GM12878 (cell line): Measurements from ENCODE around the gene MYCBP2. TPM values are rescaled to one million over a fixed set of nuclear protein-coding genes. Genes with fewer than 3 reads are reported as not detected.

Experiments
- ATAC-seq: fragments of 200-7000 bp; cut with Tn5 transposase; 3 replicates; pipeline ENCODE4 v1.9.1; 2020; ENCODE audit warnings: mild to moderate bottlenecking, moderate library complexity
- BruUV-seq: library from RNA; stranded (reverse); fragments of 400-500 nt; replicated peaks from 2 replicates; lab custom pipeline; 2021; lab: Mats Ljungman, UMichigan
- CTCF ChIA-PET: fragments of 300-600 bp; sonication (Branson Sonifier 250); formaldehyde crosslinking; extraction: SDS; loops from one replicate; lab custom pipeline; 2021; ENCODE audit warnings: inconsistent platforms; lab: Yijun Ruan, JAX
- POLR2A ChIA-PET: fragments of 350-600 bp; formaldehyde crosslinking; extraction: SDS; loops from one replicate; lab custom pipeline; 2021; ENCODE audit warnings: inconsistent platforms; lab: Charles Lee
- RAD21 ChIA-PET: fragments of 300-600 bp; sonication (Branson Sonifier 250); formaldehyde crosslinking; loops from one replicate; lab custom pipeline; 2023; ENCODE audit warnings: antibody characterized with exemption; ENCODE audit not compliant: unreplicated experiment; lab: Charles Lee
- SMC1A ChIA-PET: fragments of 300-600 bp; sonication (Branson Sonifier 250); formaldehyde crosslinking; loops from one replicate; lab custom pipeline; 2023; ENCODE audit not compliant: unreplicated experiment, uncharacterized antibody; lab: Charles Lee
- DNase-seq: peaks from one replicate; pipeline ENCODE4 v3.0.0-alpha.2; 2011; ENCODE audit warnings: low read depth, low spot score
- FAIRE-seq: peaks from 3 replicates; lab custom pipeline; 2011; peaks lifted over from hg19 to GRCh38; lab: Jason Lieb, UNC
- H2AFZ ChIP-seq: 2 replicates; pipeline ENCODE4 v1.6.0; 2011; ENCODE audit warnings: low read depth, low read length, control low read depth; ENCODE audit not compliant: control insufficient read depth
- H3K27ac ChIP-seq: 2 replicates; pipeline ENCODE4 v1.5.1; 2011; ENCODE audit warnings: control low read depth; ENCODE audit not compliant: control insufficient read depth, insufficient read depth
- H3K27me3 ChIP-seq, 2 experiments: replicated peaks in 1 of 2; 2 replicates each; pipeline versions ENCODE4 v1.6.0 to v1.6.1; 2011; ENCODE audit warnings: low read length in 1 of 2; ENCODE audit not compliant: control insufficient read depth in 2 of 2, insufficient read depth in 2 of 2
- H3K36me3 ChIP-seq, 2 experiments: 2 replicates each; pipeline ENCODE4 v1.5.1; 2011; ENCODE audit warnings: low read length in 1 of 2; ENCODE audit not compliant: control insufficient read depth in 2 of 2, insufficient read depth in 2 of 2
- H3K4me1 ChIP-seq: 2 replicates; pipeline ENCODE4 v1.6.1; 2011; ENCODE audit warnings: mild to moderate bottlenecking, low read length, moderate library complexity, mixed read lengths; ENCODE audit not compliant: control insufficient read depth, insufficient read depth
- H3K4me2 ChIP-seq: 2 replicates; pipeline ENCODE4 v1.6.0; 2011; ENCODE audit warnings: control low read depth; ENCODE audit not compliant: control insufficient read depth, insufficient read depth
- H3K4me3 ChIP-seq: fragments of 200-600 bp; sonication (generic); 2 replicates; pipeline ENCODE4 v1.5.1; 2016
- H3K79me2 ChIP-seq: 2 replicates; pipeline ENCODE4 v1.6.0; 2011; ENCODE audit warnings: low read length; ENCODE audit not compliant: control insufficient read depth, insufficient read depth
- H3K9ac ChIP-seq: 2 replicates; pipeline ENCODE4 v1.8.0; 2011; ENCODE audit warnings: low read length, control low read depth, mixed read lengths; ENCODE audit not compliant: control insufficient read depth, insufficient read depth
- H3K9me3 ChIP-seq: replicated peaks from 3 replicates; pipeline ENCODE4 v1.5.1; 2011; ENCODE audit warnings: mild to moderate bottlenecking, low read length; ENCODE audit not compliant: control insufficient read depth, insufficient read depth
- H4K20me1 ChIP-seq: 2 replicates; pipeline ENCODE4 v1.6.0; 2011; ENCODE audit not compliant: control insufficient read depth, insufficient read depth
- ATF3 ChIP-seq: IDR thresholded peaks from 2 replicates; pipeline ENCODE4 v1.6.1; 2011; ENCODE audit warnings: low read depth, mild to moderate bottlenecking, low read length, moderate library complexity, borderline replicate concordance; ENCODE audit errors: extremely low read depth
- BCL3 ChIP-seq: IDR thresholded peaks from 2 replicates; pipeline ENCODE4 v1.6.1; 2011; ENCODE audit warnings: borderline replicate concordance, low read depth, mild to moderate bottlenecking, moderate library complexity, low read length; ENCODE audit not compliant: insufficient read depth, poor library complexity, severe bottlenecking
- CEBPB ChIP-seq, 2 experiments: fragments of 150-350 bp in 1 of 2; IDR thresholded peaks; 2 replicates each; pipeline ENCODE4 v1.6.1; 2012 to 2014; ENCODE audit warnings: low read depth in 2 of 2, low read length in 2 of 2, borderline replicate concordance in 1 of 2, inconsistent platforms in 1 of 2
- CHD2 ChIP-seq: IDR thresholded peaks from 2 replicates; pipeline ENCODE4 v1.6.1; 2011; ENCODE audit warnings: low read depth, low read length, improper control_type of control experiment, borderline replicate concordance
- FOS ChIP-seq: IDR thresholded peaks from 3 replicates; pipeline ENCODE4 v1.6.1; 2011; ENCODE audit warnings: borderline replicate concordance; ENCODE audit not compliant: insufficient read length; ENCODE audit errors: extremely low read depth
- LARP7 ChIP-seq: fragments of 450-650 bp; IDR thresholded peaks from 2 replicates; pipeline ENCODE4 v1.6.1; 2017; ENCODE audit warnings: mild to moderate bottlenecking
- MYC ChIP-seq: IDR thresholded peaks from 2 replicates; pipeline ENCODE4 v1.6.1; 2011; ENCODE audit warnings: mild to moderate bottlenecking, low read length, moderate library complexity, inconsistent platforms; ENCODE audit not compliant: insufficient read depth, insufficient replicate concordance, insufficient read length, severe bottlenecking
- SRF ChIP-seq, 2 experiments: IDR thresholded peaks; 2 replicates each; pipeline ENCODE4 v1.6.1; 2011; ENCODE audit warnings: low read depth in 2 of 2, low read length in 2 of 2, mild to moderate bottlenecking in 1 of 2, moderate library complexity in 1 of 2
- TBL1XR1 ChIP-seq: IDR thresholded peaks from 2 replicates; pipeline ENCODE4 v1.6.1; 2012; ENCODE audit warnings: low read depth, low read length, improper control_type of control experiment
- YBX1 ChIP-seq: fragments of 450-650 bp; IDR thresholded peaks from 2 replicates; pipeline ENCODE4 v1.6.1; 2016; ENCODE audit warnings: antibody characterized with exemption
- YY1 ChIP-seq: IDR thresholded peaks from 2 replicates; pipeline ENCODE4 v1.6.1; 2011; ENCODE audit warnings: low read depth, mild to moderate bottlenecking, low read length
- ZBTB33 ChIP-seq: fragments of 450-650 bp; IDR thresholded peaks from 2 replicates; pipeline ENCODE4 v1.6.1; 2017; ENCODE audit warnings: mild to moderate bottlenecking
- ZNF24 ChIP-seq: fragments of 450-650 bp; IDR thresholded peaks from 2 replicates; pipeline ENCODE4 v1.6.1; 2017; ENCODE audit warnings: antibody characterized with exemption, mild to moderate bottlenecking
- WGBS: methylation state at CpG from one replicate; pipeline ENCODE4 v1.1.6; 2016; ENCODE audit warnings: low lambda C conversion rate; ENCODE audit not compliant: insufficient replicate concordance, insufficient coverage; ENCODE audit errors: missing lambda C conversion rate; 5-methylcytosine and 5-hydroxymethylcytosine counted together
- in situ Hi-C: fragments of 300-500 bp; cut with MboI; formaldehyde crosslinking; loops from 9 replicates; pipeline ENCODE4 v1.14.3; 2018; ENCODE audit warnings: mixed read lengths
- intact Hi-C: fragments of 100-400 bp; cut with micrococcal nuclease; formaldehyde crosslinking; loops from one replicate; pipeline ENCODE4 v1.14.2; 2022; ENCODE audit not compliant: unreplicated experiment
- polyA plus RNA-seq, 11 experiments: library from polyadenylated mRNA; depleted of rRNA in 4 of 11; unstranded in 6 of 11; stranded (reverse) in 5 of 11; fragments of >200 nt; fragmentation: Nextera tagmentation in 4 of 11; fragmentation: Illumina TruSeq in 1 of 11; extraction: Ambion mirVana in 4 of 11; extraction: Trizol in 1 of 11; gene quantifications; 1 replicate in 1 of 11; 2 replicates in 10 of 11; pipeline versions ENCODE4 v1.2.1 to v1.2.3, GENCODE V29; 2011 to 2016; ENCODE audit warnings: inconsistent platforms in 2 of 11, missing spikeins in 2 of 11, low read depth in 1 of 11
- total RNA-seq, 4 experiments: library from RNA; depleted of rRNA in 3 of 4; stranded (reverse); fragments of >200 nt in 3 of 4; fragmentation: Illumina TruSeq in 1 of 4; extraction: Trizol in 1 of 4; gene quantifications; 2 replicates each; pipeline versions ENCODE4 v1.2.1 to v1.2.3, GENCODE V29; 2013 to 2021

MYCBP2 gene
- total and polyA plus RNA-seq, 10 of the 15 experiments (the other 5 are each of a cell fraction or from before 2014, with no cell fraction given), result 51.9 to 152 (median 98.2) TPM

GRCh38 chr13:77329133-77329910 lies 2.4 kb upstream of the MYCBP2 start (continued):
- no peak; the same call in 1 of the 2 replicates for TF ChIP-seq CHD2
- peak; percentile 93 for TF ChIP-seq YY1
- no peak for TF ChIP-seq ATF3
- TF ChIP-seq YBX1, result no peak
- TF ChIP-seq TBL1XR1, result peak; percentile 12; the same call in 1 of the 2 replicates

GRCh38 chr13:77328819-77329132 lies 1.9 kb upstream of the MYCBP2 start:
- ChIA-PET SMC1A (interaction anchor here (0.6 to 8.6 kb wide), 18 partner anchors 8 to 149 kb away, joined by 3 to 113 read pairs (median 8); no protein-coding TSS in a partner anchor), CTCF (interaction anchor here (0.6 to 7.4 kb wide), 7 partner anchors 8 to 313 kb away, joined by 4 to 80 read pairs (median 5); no protein-coding TSS in a partner anchor), RAD21 (interaction anchor here (0.7 to 7.0 kb wide), 12 partner anchors 9 to 149 kb away, joined by 3 to 135 read pairs (median 14); no protein-coding TSS in a partner anchor), POLR2A (interaction anchor here (0.9 to 4.4 kb wide), 14 partner anchors 8 to 148 kb away, joined by 3 to 72 read pairs (median 5); no protein-coding TSS in a partner anchor)
- peak; percentile 90 for TF ChIP-seq ZNF24
- TF ChIP-seq FOS, result no peak
- TF ChIP-seq MYC, result no peak
- no peak for TF ChIP-seq LARP7
- no peak for TF ChIP-seq BCL3
- no peak for TF ChIP-seq ZBTB33
- TF ChIP-seq CEBPB (IDR thresholded peaks at IDR 0.05; ENCODE audit: borderline replicate concordance in 1 of 2, low read depth in 2 of 2, low read length in 2 of 2), result no peak
- no peak for TF ChIP-seq SRF (IDR thresholded peaks at IDR 0.05; ENCODE audit: low read depth in 2 of 2, low read length in 2 of 2)
- H3K27ac ChIP-seq, result peak overlapping the region; percentile 98
- intact Hi-C loops (loop anchor here (1.0 to 5.0 kb wide), 3 partner anchors 101 to 239 kb away; no protein-coding TSS in a partner anchor), in situ Hi-C loops (loop anchor here (10.0 kb wide), 1 partner anchor 386 kb away; no protein-coding TSS in a partner anchor)
- peak overlapping the region; percentile 99 for H3K4me2 ChIP-seq
- DNase-seq (no peak), FAIRE-seq (no peak), ATAC-seq (peak; percentile 6)
- H3K4me1 ChIP-seq, result peaks cover 16% of the 10 kb centered on the region; the same call in 1 of the 2 replicates
- BruUV-seq, result no TSS peak
- no peaks in the 10 kb centered on the region for H3K27me3 ChIP-seq
- no peaks in the 10 kb centered on the region for H4K20me1 ChIP-seq
- H3K79me2 ChIP-seq, result peaks cover 38% of the 10 kb centered on the region
- 1% methylated on average over 4 of the region's 4 CpGs for WGBS
- H3K36me3 ChIP-seq, result no peaks in the 10 kb centered on the region
- peak overlapping the region; percentile 84 for H3K9ac ChIP-seq
- H3K4me3 ChIP-seq, result peak overlapping the region; percentile 76
- no peaks in the 10 kb centered on the region for H3K9me3 ChIP-seq
- H2AFZ ChIP-seq, result peak overlapping the region; percentile 96
